Subcutaneous adipose tissue (tissue), 4 donors: ENCODE data around the gene TNS3. TPM values are rescaled to one million over a fixed set of nuclear protein-coding genes. Genes with fewer than 3 reads are reported as not detected.

Experiments used
- total RNA-seq, 4 donors: library from RNA; depleted of rRNA; stranded (reverse); fragments of >200 nt; gene quantifications; one replicate each; pipeline ENCODE4 v1.1.0, GENCODE V29; 2016
- TF ChIP-seq, protein P1 (sequence below): fragments of 450-650 bp; IDR thresholded peaks from one replicate; pipeline ENCODE4 v1.5.1; 2016; ENCODE audit warnings: low read depth, mild to moderate bottlenecking, control low read depth, antibody characterized with exemption, moderate library complexity

TNS3 gene
- total RNA-seq, 4 donors from 2014 or later = 104 to 137 (median 110) TPM

GRCh38 chr7:47385536-47386125 is 196.3 kb downstream of the TNS3 start:
- TF ChIP-seq, protein P1, sequence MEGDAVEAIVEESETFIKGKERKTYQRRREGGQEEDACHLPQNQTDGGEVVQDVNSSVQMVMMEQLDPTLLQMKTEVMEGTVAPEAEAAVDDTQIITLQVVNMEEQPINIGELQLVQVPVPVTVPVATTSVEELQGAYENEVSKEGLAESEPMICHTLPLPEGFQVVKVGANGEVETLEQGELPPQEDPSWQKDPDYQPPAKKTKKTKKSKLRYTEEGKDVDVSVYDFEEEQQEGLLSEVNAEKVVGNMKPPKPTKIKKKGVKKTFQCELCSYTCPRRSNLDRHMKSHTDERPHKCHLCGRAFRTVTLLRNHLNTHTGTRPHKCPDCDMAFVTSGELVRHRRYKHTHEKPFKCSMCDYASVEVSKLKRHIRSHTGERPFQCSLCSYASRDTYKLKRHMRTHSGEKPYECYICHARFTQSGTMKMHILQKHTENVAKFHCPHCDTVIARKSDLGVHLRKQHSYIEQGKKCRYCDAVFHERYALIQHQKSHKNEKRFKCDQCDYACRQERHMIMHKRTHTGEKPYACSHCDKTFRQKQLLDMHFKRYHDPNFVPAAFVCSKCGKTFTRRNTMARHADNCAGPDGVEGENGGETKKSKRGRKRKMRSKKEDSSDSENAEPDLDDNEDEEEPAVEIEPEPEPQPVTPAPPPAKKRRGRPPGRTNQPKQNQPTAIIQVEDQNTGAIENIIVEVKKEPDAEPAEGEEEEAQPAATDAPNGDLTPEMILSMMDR = no peak

GRCh38 chr7:47384755-47385535 is 197.0 kb downstream of the TNS3 start:
- TF ChIP-seq, protein P1 = no peak

DNA sequence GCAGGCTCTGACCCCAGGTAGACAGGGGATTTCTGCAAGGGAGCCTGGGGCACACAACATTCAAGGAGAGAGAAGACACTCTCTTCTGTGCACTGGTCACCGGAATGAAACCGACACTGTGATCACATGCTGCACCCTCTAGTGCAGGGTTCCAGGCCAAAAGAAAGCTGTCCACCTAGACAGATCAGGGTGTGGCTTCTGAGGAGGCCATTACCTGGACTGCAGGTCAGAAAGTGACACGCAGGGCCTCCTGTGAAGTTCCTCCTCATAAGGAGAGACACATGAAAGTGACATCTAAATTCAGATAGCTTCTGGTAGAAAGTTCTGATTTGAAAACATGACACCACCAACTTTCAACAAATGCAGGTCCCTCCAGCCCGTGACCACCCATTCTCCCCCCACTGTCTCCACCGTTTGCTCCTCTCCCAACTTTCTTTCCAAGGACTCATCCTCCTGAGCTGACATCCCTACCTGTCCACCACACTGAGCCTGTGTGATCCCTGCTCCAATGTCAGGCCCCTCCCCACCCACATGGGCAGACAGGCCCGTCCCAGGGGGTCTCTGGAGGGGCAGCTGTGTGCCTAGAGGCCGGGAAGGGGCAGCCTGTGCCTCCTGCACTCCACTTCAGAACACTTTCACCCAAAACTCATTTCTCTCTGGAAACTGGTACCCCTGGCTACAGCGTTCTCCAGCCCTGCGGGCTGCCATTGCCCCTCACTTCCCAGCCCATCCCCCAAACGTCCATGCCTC is 198.0 kb downstream of the TNS3 start:
- TF ChIP-seq, protein P1 = no peak

GRCh38 chr7:47383072-47383471 is 198.8 kb downstream of the TNS3 start:
- TF ChIP-seq, protein P1 = no peak

DNA sequence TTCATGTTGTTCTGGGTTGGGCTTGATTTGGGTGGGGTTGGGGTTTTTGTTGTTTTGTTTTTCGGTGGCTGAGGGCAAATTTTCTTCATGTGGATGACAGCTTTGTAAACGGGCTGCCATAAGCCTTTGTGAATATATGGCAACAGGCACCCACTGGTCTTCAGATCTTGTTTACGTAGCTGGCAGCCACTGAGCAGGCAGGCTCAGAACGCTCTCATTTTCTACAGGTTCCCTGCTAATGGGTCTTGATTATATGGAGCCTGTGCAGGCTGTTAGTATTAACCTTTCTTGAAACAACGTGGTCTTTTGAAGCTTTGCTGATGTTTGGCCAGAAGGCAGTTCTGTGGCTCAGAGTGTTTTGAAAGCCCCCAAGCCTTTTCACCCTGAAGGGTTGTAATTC is 199.7 kb downstream of the TNS3 start:
- TF ChIP-seq, protein P1 = no peak

DNA sequence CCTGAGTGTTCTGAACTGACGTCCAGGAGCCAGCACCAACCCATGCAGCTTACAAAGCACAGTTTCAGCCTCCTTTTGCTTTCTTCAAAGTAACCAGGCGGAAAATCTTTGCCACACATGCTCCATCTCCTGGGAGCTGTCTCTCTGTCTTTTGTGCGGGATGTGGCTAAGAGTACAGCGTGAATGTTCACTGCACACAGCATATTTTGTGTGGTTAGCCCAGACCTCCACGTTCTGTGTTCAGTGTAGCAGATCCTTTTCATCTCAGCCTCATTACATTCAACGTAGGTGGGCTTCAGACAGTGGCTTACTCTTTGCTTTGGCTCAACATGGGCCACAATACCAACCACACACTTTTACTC is 200.8 kb downstream of the TNS3 start:
- TF ChIP-seq, protein P1 = no peak
